Stimulated activated CD4-positive, alpha-beta T cell treated with anti-CD3 and anti-CD28 coated beads, Interleukin-15, amount 100 ng/mL, for 48 hours (primary cell): ENCODE measurements around the gene APLP2.
"Not testable (repeated sequence)": the region's sequence is repeated elsewhere in the genome, so short reads cannot be mapped to it uniquely, and the experiment has no call there.

Experiments used
- DNase-seq, 2 donors: peaks; one replicate each; pipeline ENCODE4 v3.0.0-alpha.2; 2020; ENCODE audit warnings: low read depth in 2 of 2

APLP2 gene

GRCh38 chr11:130193551-130193950, 123.9 kb downstream of the APLP2 start:
- not testable (repeated sequence) for DNase-seq
